Tibial artery (tissue), 4 donors: ENCODE data around the gene PTPN2.

Experiments
- DNase-seq, 2 donors: peaks; one replicate each; pipeline ENCODE4 v3.0.0-alpha.2; 2019
- H3K27ac ChIP-seq, 2 donors: fragments of 200-600 bp; sonication (generic) in 1 of 2; 1 replicate in 1 of 2; 2 replicates in 1 of 2; pipeline ENCODE4 v1.5.1; 2018 to 2019; ENCODE audit warnings: mild to moderate bottlenecking in 1 of 2
- H3K27me3 ChIP-seq, 2 donors: fragments of 200-600 bp; sonication (generic) in 1 of 2; one replicate each; pipeline versions ENCODE4 v1.5.1 to v1.6.0; 2016 to 2019
- H3K36me3 ChIP-seq, 3 donors: fragments of 200-600 bp; sonication (generic) in 2 of 3; one replicate each; pipeline ENCODE4 v1.5.1; 2016 to 2019; ENCODE audit warnings: mild to moderate bottlenecking in 2 of 3
- H3K4me1 ChIP-seq, 4 donors: fragments of 200-600 bp; sonication (generic) in 2 of 4; 1 replicate in 3 of 4; 2 replicates in 1 of 4; pipeline ENCODE4 v1.5.1; 2016 to 2019
- H3K4me3 ChIP-seq, 2 donors: fragments of 200-600 bp; sonication (generic) in 1 of 2; 1 replicate in 1 of 2; 2 replicates in 1 of 2; pipeline ENCODE4 v1.5.1; 2018 to 2019; ENCODE audit warnings: mild to moderate bottlenecking in 2 of 2
- H3K9me3 ChIP-seq, 3 donors: fragments of 200-600 bp; sonication (generic) in 1 of 3; one replicate each; pipeline ENCODE4 v1.5.1; 2016 to 2019
- intact Hi-C: fragments of 100-400 bp; cut with DNase I; formaldehyde crosslinking; loops from one replicate; pipeline ENCODE4 v1.15.0; 2023; ENCODE audit warnings: low total_unique reads
- TF ChIP-seq, protein P1 (sequence below), 2 experiments: fragments of 200-600 bp in 1 of 2; fragments of 450-650 bp in 1 of 2; IDR thresholded peaks; one replicate each; pipeline ENCODE4 v1.5.1; 2017 to 2019; ENCODE audit warnings: antibody characterized with exemption in 2 of 2, mild to moderate bottlenecking in 1 of 2, moderate library complexity in 1 of 2

The PTPN2 gene

GRCh38 chr18:12821408-12821807 lies 62.6 kb downstream of the PTPN2 start:
- no peak for DNase-seq
- H3K4me1 ChIP-seq = no peaks in the 10 kb centered on the region
- H3K27me3 ChIP-seq = no peaks in the 10 kb centered on the region
- intact Hi-C loops = no loop called here
- H3K36me3 ChIP-seq = peaks cover 24 to 28% (median 28%) of the 10 kb centered on the region in 3 donors
- no peaks in the 10 kb centered on the region for H3K9me3 ChIP-seq
- TF ChIP-seq, protein P1, sequence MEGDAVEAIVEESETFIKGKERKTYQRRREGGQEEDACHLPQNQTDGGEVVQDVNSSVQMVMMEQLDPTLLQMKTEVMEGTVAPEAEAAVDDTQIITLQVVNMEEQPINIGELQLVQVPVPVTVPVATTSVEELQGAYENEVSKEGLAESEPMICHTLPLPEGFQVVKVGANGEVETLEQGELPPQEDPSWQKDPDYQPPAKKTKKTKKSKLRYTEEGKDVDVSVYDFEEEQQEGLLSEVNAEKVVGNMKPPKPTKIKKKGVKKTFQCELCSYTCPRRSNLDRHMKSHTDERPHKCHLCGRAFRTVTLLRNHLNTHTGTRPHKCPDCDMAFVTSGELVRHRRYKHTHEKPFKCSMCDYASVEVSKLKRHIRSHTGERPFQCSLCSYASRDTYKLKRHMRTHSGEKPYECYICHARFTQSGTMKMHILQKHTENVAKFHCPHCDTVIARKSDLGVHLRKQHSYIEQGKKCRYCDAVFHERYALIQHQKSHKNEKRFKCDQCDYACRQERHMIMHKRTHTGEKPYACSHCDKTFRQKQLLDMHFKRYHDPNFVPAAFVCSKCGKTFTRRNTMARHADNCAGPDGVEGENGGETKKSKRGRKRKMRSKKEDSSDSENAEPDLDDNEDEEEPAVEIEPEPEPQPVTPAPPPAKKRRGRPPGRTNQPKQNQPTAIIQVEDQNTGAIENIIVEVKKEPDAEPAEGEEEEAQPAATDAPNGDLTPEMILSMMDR (IDR thresholded peaks at IDR 0.05) = no peak
- no peak overlapping the region for H3K4me3 ChIP-seq
- H3K27ac ChIP-seq = no peak overlapping the region

DNA sequence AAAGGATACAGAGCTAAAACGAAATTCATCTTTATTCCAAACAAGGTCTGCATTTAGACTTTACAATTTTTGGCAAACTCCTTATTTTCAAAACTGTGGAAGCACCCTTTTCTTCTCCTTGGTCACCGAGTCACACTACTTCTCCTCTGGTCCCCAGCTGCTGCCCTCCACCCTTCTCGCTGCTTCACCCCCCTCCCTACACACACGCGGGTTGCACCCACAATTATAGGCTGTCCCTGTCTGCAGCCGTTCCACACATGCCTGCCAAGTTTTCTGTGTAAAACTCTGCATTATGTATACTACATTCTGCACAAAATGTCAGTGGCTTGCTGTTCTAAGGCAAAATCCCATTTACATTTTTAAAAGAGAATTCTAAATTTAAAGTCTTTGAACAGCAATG lies 63.5 kb downstream of the PTPN2 start:
- no peak for DNase-seq
- Histone ChIP-seq H3K9me3 (no peaks in the 10 kb centered on the region), H3K27ac (no peak overlapping the region), H3K27me3 (no peaks in the 10 kb centered on the region), H3K4me3 (no peak overlapping the region), H3K4me1 (no peaks in the 10 kb centered on the region), H3K36me3 (peaks cover 17 to 33% (median 29%) of the 10 kb centered on the region in 3 donors)
- intact Hi-C loops = no loop called here
- TF ChIP-seq, protein P1 (IDR thresholded peaks at IDR 0.05) = no peak

DNA sequence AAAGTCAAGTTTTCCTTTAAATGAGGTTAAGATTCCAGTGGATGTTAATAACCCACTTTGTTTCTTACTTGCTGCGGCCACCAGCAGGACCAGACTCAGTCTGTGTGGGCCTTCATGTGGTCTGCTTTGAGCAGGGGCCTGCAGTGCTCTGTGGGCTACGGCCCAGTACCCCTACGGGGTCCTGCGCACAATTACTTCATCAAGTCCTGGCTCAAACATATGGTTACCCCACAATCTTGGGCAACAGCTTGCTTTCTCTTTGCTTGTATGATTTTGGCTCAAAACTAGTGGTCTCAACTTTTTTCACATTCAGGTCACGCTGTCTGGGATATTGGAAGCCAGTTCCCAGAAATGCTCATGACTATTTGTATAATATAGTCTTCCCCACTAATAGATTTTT lies 64.2 kb downstream of the PTPN2 start:
- H3K27ac ChIP-seq = no peak overlapping the region
- H3K4me1 ChIP-seq = no peaks in the 10 kb centered on the region
- no peaks in the 10 kb centered on the region for H3K27me3 ChIP-seq
- TF ChIP-seq, protein P1 (IDR thresholded peaks at IDR 0.05) = no peak
- no peak for DNase-seq
- intact Hi-C loops = no loop called here
- no peaks in the 10 kb centered on the region for H3K9me3 ChIP-seq
- peaks cover 11 to 28% (median 24%) of the 10 kb centered on the region in 3 donors for H3K36me3 ChIP-seq
- no peak overlapping the region for H3K4me3 ChIP-seq

DNA sequence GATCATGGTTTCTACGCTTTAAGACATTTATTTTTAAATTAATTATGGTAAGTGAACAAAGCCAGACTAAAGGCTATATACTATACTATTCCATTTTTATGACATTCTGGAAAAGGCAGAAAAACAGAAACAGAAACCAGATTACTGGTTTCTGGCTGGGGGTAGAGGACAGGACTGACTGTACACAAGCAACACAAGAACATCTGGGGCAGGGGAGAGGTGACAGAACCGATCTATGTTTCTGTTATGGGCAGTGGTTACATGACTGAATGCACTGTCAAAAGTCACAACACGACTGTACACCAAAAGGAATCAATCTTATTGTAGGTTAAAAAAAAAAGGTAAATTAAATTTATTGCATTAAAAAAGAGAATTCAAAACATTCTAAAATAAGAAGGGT lies 64.7 kb downstream of the PTPN2 start:
- Histone ChIP-seq H3K36me3 (peaks cover 6 to 24% (median 24%) of the 10 kb centered on the region in 3 donors), H3K27me3 (no peaks in the 10 kb centered on the region), H3K9me3 (no peaks in the 10 kb centered on the region), H3K4me1 (no peaks in the 10 kb centered on the region), H3K4me3 (no peak overlapping the region), H3K27ac (no peak overlapping the region)
- intact Hi-C loops = no loop called here
- DNase-seq = no peak
- TF ChIP-seq, protein P1 (IDR thresholded peaks at IDR 0.05) = no peak

DNA sequence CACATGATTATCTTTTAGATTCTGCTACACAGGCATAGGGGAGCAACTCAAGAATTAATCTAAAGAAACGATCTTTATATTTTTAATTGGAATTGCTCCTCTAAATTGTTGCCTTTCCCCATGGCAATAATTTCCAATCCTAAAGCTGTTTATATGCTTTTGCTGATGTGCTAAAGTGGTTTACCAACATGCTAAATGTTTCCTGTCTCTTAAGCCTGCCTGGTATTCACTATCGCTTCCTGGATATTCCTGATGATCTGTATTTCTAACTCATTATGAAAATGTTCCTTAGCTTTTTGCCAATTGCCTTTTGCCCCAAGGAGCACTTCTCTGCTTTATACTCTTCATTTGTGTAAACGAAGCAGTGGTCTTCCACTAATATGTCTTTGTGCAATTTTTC lies 65.8 kb downstream of the PTPN2 start:
- intact Hi-C loops = no loop called here
- TF ChIP-seq, protein P1 (IDR thresholded peaks at IDR 0.05) = no peak
- no peak for DNase-seq
- Histone ChIP-seq H3K36me3 (peaks cover 8 to 27% (median 21%) of the 10 kb centered on the region in 3 donors), H3K27ac (no peak overlapping the region), H3K9me3 (no peaks in the 10 kb centered on the region), H3K27me3 (no peaks in the 10 kb centered on the region), H3K4me1 (no peaks in the 10 kb centered on the region), H3K4me3 (no peak overlapping the region)

DNA sequence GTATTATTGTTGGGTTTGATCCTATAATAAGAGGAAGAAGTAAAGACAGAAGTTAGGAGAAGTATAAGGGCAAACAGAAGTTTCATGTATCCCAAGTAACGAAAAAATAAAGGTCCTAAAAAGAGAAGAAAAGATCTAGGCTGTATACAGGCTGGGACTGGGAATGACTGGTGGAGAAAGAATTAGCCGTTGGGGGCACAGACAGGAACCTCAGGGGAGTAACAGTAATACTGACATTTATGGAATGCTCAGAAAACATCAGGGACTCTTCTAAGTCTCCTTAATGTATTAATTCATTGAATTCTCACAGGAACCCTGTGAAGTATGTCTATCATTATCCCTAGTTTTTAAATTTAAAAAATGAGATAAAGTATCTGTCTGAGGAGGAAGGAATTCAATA lies 67.6 kb downstream of the PTPN2 start:
- no peaks in the 10 kb centered on the region for H3K9me3 ChIP-seq
- no peak for DNase-seq
- H3K27ac ChIP-seq = no peak overlapping the region
- TF ChIP-seq, protein P1 (IDR thresholded peaks at IDR 0.05) = no peak
- H3K4me1 ChIP-seq = no peaks in the 10 kb centered on the region
- intact Hi-C loops = no loop called here
- H3K27me3 ChIP-seq = no peaks in the 10 kb centered on the region
- peaks cover 11 to 27% (median 27%) of the 10 kb centered on the region in 3 donors for H3K36me3 ChIP-seq
- H3K4me3 ChIP-seq = no peak overlapping the region
